ENCODE results near the gene LDB2. TPM values are rescaled to one million over a fixed set of nuclear protein-coding genes. Genes with fewer than 3 reads are reported as not detected.

LDB2 gene
- total and polyA plus RNA-seq, 3 donors from 2014 or later: 14.6 to 17.8 (median 15.7) TPM

- Histone ChIP-seq H3K4me3 (no peak overlapping the region), H3K27me3 (no peaks in the 10 kb centered on the region), H3K36me3 (ENCODE audit: low read depth, missing control alignments) (no peaks in the 10 kb centered on the region), H3K9me3 (no peaks in the 10 kb centered on the region), H3K4me1 (peaks cover 17% of the 10 kb centered on the region), H3K27ac (no peak overlapping the region)
- TF ChIP-seq POLR2A (IDR thresholded peaks at IDR 0.05): no peak
- TF ChIP-seq CTCF (IDR thresholded peaks at IDR 0.05): no peak
- 90 to 93% methylated on average over 3 of the region's 3 CpGs for WGBS, 2 donors
- intact Hi-C loops (cut with DNase I; ENCODE audit: low total_unique reads): no loop called here
- no peak for DNase-seq
Observed at GRCh38 chr4:16667464-16667863, 231.0 kb downstream of the LDB2 start.

DNA sequence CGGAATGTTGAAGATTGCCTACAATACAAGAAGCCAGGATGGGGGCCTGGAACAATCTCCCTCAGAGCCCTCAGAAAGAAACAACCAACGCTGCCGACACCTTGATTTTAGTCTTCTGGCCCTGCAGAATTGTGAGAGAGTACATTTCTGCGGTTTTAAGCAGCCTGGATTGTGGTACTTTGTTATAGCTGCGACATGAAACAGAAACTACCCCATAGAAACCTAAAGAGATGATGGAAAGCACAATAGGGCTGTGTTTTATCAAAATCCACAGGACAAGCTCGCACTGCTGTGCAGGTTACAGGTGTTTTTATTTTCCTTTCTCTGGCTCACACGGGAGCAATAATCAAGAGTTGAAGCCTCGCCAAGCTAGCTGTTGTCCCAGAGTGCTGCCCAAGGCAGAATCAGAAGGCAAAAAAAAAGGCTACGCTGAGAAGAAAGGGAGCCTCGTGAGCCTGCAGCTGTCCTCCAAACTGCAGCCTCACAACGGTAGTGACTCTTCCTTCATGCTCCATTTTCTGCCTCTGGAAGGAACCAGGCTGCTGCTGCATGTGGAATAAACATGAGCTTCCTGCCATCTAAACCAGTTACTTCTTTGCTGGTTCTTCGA, 232.4 kb downstream of the LDB2 start:
- Histone ChIP-seq H3K27me3 (no peaks in the 10 kb centered on the region), H3K4me3 (no peak overlapping the region), H3K9me3 (no peaks in the 10 kb centered on the region), H3K36me3 (ENCODE audit: low read depth, missing control alignments) (no peaks in the 10 kb centered on the region), H3K4me1 (peaks cover 13% of the 10 kb centered on the region), H3K27ac (no peak overlapping the region)
- WGBS, 2 donors: 81 to 82% methylated on average over 12 of the region's 12 CpGs
- intact Hi-C loops (cut with DNase I; ENCODE audit: low total_unique reads): no loop called here
- TF ChIP-seq CTCF (IDR thresholded peaks at IDR 0.05) (no peak), POLR2A (IDR thresholded peaks at IDR 0.05) (no peak)
- DNase-seq: no peak

- Histone ChIP-seq H3K4me1 (peaks cover 7% of the 10 kb centered on the region), H3K4me3 (no peak overlapping the region), H3K36me3 (ENCODE audit: low read depth, missing control alignments) (no peaks in the 10 kb centered on the region), H3K27ac (no peak overlapping the region), H3K27me3 (no peaks in the 10 kb centered on the region), H3K9me3 (no peaks in the 10 kb centered on the region)
- TF ChIP-seq CTCF (IDR thresholded peaks at IDR 0.05) (no peak), POLR2A (IDR thresholded peaks at IDR 0.05) (no peak)
- no peak for DNase-seq
- intact Hi-C loops (cut with DNase I; ENCODE audit: low total_unique reads): no loop called here
Observed at GRCh38 chr4:16663732-16664131, 234.7 kb downstream of the LDB2 start.

GRCh38 chr4:16663307-16663706, 235.1 kb downstream of the LDB2 start:
- Histone ChIP-seq H3K9me3 (no peaks in the 10 kb centered on the region), H3K4me3 (no peak overlapping the region), H3K4me1 (peaks cover 3% of the 10 kb centered on the region), H3K36me3 (ENCODE audit: low read depth, missing control alignments) (no peaks in the 10 kb centered on the region), H3K27ac (no peak overlapping the region), H3K27me3 (no peaks in the 10 kb centered on the region)
- WGBS, 2 donors: 92 to 94% methylated on average over 4 of the region's 4 CpGs
- TF ChIP-seq POLR2A (IDR thresholded peaks at IDR 0.05) (no peak), CTCF (IDR thresholded peaks at IDR 0.05) (no peak)
- DNase-seq: no peak
- intact Hi-C loops (cut with DNase I; ENCODE audit: low total_unique reads): no loop called here

DNA sequence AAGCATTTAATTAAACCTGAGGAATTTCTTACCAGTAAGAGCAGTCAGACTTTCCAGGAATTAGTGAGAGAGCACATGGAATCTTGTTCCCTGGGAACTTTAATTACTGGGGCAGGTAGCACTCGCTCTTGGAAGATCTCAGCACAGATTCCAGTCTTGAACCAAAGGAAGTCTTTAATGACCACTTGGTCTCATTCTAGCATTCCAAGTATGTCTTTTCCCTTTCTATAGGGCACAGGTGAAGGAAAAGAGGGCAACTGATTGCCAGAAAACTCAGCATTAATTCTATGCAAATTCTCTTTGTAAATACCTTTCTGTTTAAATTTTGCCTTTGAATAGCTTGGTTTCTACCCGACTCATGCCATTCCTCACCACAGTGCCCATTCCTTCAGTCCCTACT, 236.6 kb downstream of the LDB2 start:
- Histone ChIP-seq H3K4me3 (no peak overlapping the region), H3K4me1 (no peaks in the 10 kb centered on the region), H3K27me3 (no peaks in the 10 kb centered on the region), H3K36me3 (ENCODE audit: low read depth, missing control alignments) (no peaks in the 10 kb centered on the region), H3K27ac (no peak overlapping the region), H3K9me3 (no peaks in the 10 kb centered on the region)
- no peak for TF ChIP-seq POLR2A (IDR thresholded peaks at IDR 0.05)
- no peak for TF ChIP-seq CTCF (IDR thresholded peaks at IDR 0.05)
- WGBS, 2 donors: 78 to 85% methylated on average over 2 of the region's 2 CpGs
- no peak for DNase-seq
- intact Hi-C loops (cut with DNase I; ENCODE audit: low total_unique reads): no loop called here
